ENCODE measurements around the gene TCF4.

TCF4 gene

DNA sequence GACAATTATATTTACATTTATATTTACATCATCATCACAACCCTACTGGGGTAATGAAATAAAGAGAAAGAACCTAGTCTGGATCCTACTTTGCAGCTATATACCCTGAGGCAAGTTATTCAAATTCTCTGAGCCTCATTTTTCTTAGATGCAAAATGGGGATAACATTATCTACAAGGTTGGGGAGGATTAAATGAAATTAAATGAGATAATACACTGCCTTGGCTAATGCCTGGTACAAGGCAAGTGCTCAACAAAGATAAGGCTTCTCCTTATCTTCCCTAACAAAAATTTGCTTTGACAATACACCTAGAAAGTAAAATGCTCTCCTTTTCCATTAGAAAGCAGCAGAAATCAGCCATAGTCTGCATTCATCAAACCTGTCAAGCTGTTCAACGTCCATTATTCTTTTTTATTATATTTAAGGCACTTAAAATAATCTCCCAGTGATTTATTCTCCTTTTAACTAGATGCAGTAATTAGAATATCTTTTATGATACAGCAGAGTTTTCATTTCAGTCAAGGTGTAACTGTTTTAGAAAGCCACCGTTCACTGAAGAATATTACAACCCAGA lies 44.8 kb downstream of the TCF4 start:
- DNase-seq: no peak

GRCh38 chr18:55541571-55541970 lies 46.4 kb downstream of the TCF4 start:
- no peak for DNase-seq

DNA sequence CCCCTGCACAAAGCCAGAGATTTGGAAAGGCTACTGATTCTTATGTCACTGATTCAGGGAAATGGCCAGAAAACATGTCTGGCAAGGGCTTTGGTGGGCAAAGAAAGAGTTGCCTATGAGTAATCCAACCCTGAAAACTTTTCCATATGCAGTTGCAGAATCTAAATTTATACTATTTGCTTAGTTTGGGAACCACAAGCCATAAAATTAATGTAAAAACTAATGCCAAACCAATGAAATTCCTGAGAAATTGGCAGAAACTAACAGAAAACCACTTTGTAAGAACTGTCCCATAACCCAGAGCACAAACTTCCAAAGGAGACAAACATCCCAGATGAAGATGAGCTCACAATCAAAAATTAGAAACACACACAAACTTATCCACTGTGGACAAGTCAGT lies 48.8 kb downstream of the TCF4 start:
- DNase-seq: no peak

DNA sequence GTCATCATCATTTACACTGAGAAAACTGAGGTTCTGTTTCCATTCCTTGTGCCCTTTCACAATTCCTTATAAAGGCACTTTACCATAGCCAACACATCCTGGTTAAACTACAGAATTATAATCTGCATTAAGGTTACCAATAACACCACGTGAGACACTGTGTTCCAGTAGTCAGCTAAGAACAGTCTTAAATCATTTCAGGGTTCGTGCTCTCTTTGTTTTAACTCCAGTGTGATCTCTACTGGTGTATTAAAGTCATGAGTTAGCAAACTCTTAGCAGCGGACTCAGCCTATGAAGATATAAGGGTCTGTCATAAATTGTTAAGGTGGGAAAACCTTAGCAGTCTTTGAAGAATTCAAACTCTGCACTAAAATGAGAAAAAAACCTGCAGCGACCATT lies 53.0 kb downstream of the TCF4 start:
- no peak for DNase-seq

- no peak for DNase-seq
Measured at GRCh38 chr18:55534547-55534946, 53.4 kb downstream of the TCF4 start.

DNA sequence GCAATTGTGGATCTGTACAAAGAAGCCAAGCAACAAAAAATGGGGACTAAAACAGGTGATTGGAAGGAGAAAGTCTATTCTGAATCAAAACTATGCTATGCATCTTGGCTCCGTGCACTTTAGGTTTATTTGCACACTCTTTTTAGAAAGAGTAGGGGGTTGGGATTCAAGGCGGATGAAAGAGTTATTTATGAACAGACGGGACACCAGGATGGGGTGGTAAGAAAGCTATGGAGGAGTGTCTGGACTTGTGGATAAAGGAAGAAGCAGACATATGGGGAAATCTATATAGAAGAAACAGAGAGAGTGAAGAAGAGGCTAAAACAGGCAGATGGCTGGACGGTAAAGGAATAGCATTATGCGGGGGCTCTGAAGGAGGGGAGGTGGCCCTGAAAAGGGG lies 57.8 kb downstream of the TCF4 start:
- no peak for DNase-seq

- no peak for DNase-seq
Measured at GRCh38 chr18:55529581-55529980, 58.4 kb downstream of the TCF4 start.

GRCh38 chr18:55525845-55526244 lies 62.1 kb downstream of the TCF4 start:
- no peak for DNase-seq

DNA sequence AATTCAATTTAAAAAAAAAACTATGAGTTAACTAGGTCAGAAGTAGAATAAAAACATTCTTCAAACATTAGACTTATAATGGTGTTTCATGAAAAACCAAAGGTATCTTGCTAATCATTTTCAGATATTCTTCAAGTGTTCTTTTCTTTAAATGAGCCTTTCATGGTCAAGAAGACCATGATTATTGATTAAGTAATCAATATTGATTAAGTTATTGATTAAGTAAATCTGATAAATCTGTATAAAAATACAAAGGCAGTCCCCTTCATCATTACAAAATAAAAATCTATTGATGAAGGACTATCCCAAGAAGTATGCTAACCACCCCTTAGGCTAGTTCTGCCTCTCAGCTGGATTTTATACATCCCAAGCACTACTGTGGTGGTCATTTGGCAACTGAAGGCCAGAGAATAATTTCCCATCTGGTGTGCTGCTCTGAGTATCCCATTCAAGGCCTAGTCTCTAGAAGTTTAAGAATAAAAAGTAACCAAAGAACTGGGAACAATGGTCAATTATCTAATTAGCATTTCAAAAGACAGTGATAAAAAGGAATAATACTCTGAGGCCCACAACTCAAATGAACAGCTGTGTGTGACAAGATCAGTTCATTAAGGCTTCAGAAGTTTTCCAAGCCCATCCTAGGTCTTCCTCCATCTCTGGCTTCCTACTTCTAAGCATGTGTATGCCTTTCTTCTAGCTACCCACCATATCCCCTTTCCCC lies 63.5 kb downstream of the TCF4 start:
- no peak for DNase-seq

- DNase-seq: no peak
Measured at GRCh38 chr18:55523001-55523400, 65.0 kb downstream of the TCF4 start.

GRCh38 chr18:55522011-55522410 lies 66.0 kb downstream of the TCF4 start:
- no peak for DNase-seq

- no peak for DNase-seq
Measured at GRCh38 chr18:55517055-55517454, 70.9 kb downstream of the TCF4 start.

DNA sequence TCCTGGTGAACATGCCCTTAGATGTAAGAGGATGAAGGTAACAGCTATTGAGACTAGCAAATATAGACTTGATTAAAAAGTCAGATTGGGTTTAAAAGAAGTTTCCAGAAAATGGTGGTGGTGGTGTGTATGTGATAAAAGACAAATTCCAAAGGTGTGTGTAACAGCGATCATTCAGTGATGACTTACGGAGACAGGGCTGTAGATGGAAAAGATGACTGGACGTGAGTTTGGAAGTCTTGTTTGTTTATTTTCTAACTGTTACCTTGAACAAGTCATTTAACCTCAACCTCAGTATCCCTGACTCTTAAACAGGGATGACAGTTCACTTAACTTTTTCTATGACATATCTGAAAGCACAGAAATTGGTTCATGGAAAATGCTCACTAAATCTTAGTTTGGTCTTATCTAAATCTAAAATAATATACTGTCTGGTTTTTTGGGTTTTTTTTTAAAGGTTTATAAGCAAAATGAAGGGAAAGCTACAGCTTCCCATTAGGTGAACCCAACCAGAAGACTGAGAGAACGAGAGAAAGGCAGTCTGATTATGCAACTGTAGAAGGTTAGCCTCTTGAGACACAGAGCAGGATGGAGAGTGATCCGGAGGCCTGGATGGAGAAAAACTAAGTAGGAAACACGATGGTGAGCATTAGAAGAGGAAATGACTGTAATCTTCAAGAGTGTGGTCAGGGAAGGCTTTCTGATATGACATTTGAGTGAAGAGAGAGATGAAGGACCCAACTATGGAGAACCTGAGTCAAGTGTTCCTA lies 71.9 kb downstream of the TCF4 start:
- DNase-seq: no peak

DNA sequence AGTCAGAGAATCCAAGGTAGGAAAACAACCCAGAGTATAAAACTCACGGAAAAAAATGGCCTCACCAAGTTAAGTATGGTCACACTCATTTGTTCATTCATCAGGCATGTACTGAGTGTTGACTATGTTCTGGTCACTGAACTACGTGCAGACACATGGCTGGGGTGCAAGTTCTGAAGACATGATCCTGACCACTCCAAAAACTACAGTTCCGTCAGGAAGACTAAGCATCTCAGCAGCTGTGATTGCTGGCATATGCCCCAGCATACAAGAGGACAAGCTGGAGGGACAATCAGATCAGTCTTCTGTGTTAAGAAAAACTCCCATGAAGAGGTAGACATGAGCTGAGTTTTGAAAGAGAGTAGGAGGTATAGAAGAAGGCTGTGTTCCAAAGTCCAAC lies 72.8 kb downstream of the TCF4 start:
- no peak for DNase-seq

DNA sequence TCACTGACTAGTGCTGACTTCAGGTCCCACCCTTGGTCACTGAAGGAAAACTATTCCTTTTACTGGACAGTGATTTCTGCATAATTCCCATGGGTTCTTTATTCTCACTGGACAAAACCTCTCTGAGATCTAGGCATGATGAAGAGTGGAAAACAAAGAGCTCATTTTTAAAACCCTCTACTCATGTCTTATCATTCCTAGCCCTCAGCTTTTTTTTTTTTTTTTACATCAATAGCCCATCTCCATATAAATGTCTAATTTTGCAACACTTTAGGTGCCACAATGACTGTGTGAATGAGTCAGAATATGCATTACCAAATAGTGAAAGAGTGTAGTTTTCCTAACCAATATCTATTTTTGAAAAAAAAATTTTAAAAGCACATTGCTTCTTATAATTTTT lies 74.8 kb downstream of the TCF4 start:
- no peak for DNase-seq

DNA sequence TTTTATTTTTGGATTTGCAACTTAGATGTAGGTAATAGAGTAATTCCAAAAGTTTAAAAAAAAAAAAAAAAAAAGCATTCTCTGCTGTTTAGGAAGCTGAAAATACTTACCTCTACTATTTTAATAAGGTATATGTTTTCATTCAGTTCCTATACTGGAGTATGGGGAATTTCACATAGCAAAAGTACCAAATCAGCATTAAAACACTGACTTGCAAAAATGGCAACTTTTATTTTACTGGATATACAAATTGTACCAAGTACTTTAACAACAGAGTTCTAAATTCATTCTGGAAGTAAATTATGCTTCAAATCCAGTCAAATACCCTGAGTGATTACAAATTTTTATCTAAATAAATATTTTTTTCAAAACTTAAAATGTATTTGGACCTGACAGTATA lies 76.7 kb downstream of the TCF4 start:
- DNase-seq: no peak

GRCh38 chr18:55510809-55511208 lies 77.2 kb downstream of the TCF4 start:
- DNase-seq: no peak

DNA sequence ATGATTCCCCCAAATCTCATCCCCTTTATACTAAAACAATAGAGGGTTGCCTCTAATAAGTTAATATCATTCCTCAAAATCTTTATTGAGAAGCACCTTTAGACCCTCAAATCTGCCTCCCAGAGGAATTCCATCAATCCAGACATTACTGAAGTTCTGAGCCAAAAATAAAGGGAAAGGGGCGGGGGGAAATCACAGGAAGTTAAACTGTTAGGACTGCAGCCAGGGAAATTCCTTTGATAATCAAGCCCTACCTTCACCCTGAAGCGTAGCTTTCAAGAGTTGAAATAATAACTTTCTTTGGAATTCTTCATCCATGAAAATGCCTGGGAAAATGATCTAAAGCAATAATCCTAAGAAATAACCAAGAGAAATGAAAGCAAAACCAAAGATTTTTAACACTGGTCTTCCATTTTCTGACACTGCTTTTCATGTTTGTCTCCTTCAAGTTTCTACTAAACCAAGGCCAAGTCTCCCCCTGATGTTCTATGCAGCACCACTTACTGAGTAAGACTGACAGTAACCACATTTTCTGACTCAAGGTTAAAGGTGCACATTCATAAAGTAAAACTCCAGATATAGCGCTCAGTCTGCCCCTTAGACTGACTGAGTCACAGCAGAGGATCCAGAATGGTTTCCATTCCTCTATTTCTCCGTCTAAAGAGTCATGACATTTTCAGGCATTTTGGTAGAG lies 78.2 kb downstream of the TCF4 start:
- DNase-seq: no peak

DNA sequence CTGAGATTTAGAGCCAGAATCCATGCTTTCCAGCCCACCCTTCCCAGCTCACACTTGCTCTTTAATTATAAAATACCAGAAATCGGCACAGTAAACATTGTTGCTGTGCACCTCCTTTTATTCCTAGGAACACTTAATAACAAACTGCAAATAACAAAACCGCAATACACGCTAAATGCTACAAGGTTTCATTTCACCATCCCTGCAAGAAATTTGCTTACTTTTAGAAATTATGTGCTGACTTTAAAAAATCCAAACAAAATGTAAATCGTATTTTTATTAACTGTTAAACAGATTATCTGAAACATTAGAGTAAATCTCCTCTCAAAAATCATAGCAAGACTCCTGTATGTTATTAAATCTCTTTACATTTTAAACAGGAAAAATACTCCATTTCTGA lies 79.3 kb downstream of the TCF4 start:
- no peak for DNase-seq

GRCh38 chr18:55506074-55506473 lies 81.9 kb downstream of the TCF4 start:
- DNase-seq: no peak

DNA sequence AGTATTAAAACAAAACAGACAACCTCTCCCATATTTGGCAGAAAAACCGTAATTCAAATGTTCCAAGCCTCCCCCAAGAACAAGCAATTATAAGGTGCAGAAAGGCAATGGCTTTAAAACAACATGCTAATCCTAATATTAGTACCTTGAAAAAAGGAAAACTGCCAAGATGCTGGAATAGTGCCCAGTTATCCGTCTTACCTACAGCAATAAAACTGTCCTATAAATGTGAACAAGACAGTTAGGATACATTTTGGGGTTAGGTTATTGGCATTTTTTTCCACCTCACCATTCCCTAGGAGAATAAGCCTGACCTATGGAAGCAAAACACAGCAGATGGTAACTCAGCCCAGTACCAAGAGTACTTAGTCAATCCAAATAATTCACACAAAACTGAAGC lies 83.2 kb downstream of the TCF4 start:
- no peak for DNase-seq

GRCh38 chr18:55503167-55503820 lies 84.7 kb downstream of the TCF4 start:
- DNase-seq: no peak
